WTC11 (cell line): ENCODE data around the gene ENTREP1. TPM values are rescaled to one million over a fixed set of nuclear protein-coding genes. Genes with fewer than 3 reads are reported as not detected.

Source experiments
- ATAC-seq: fragments of 200-7000 bp; cut with Tn5 transposase; 2 replicates; pipeline ENCODE4 v1.10.0; 2021; ENCODE audit warnings: mild to moderate bottlenecking, moderate library complexity
- CTCF ChIA-PET: fragments of 300-600 bp; sonication (Branson Sonifier 250); formaldehyde crosslinking; loops from one replicate; lab custom pipeline; 2021; ENCODE audit warnings: antibody characterized with exemption; lab: Charles Lee
- POLR2A ChIA-PET: fragments of 350-600 bp; sonication (Branson Sonifier 250); formaldehyde crosslinking; loops from one replicate; lab custom pipeline; 2021; ENCODE audit warnings: antibody characterized with exemption; lab: Charles Lee
- DNase-seq: peaks from one replicate; pipeline ENCODE4 v3.0.0; 2021; ENCODE audit warnings: low spot score
- H3K27ac Mint-ChIP-seq: 2 replicates; pipeline ENCODE4 v1.8.0; 2021; ENCODE audit warnings: mixed read lengths
- H3K27me3 Mint-ChIP-seq: 2 replicates; pipeline ENCODE4 v1.8.0; 2021; ENCODE audit warnings: low read depth, mild to moderate bottlenecking, moderate library complexity, mixed read lengths
- H3K36me3 Mint-ChIP-seq: 2 replicates; pipeline ENCODE4 v1.8.0; 2021; ENCODE audit warnings: mixed read lengths
- H3K4me1 Mint-ChIP-seq: 2 replicates; pipeline ENCODE4 v1.8.0; 2022; ENCODE audit warnings: mixed read lengths
- H3K4me3 Mint-ChIP-seq: 2 replicates; pipeline ENCODE4 v1.8.0; 2021; ENCODE audit warnings: mild to moderate bottlenecking, moderate library complexity, mixed read lengths
- H3K9me3 Mint-ChIP-seq: 2 replicates; pipeline ENCODE4 v1.8.0; 2021; ENCODE audit warnings: mixed read lengths
- CREM ChIP-seq: sonication (generic); formaldehyde crosslinking; IDR thresholded peaks from 2 replicates; pipeline ENCODE4 v1.8.1; 2022; ENCODE audit warnings: mild to moderate bottlenecking, missing genetic modification reagents, moderate library complexity
- ETV6 ChIP-seq: sonication (generic); formaldehyde crosslinking; IDR thresholded peaks from 2 replicates; pipeline ENCODE4 v1.8.1; 2022; ENCODE audit warnings: mild to moderate bottlenecking, missing genetic modification reagents
- HMGA2 ChIP-seq: fragments of 250-450 bp; sonication (Bioruptor Pico); IDR thresholded peaks from 2 replicates; pipeline ENCODE4 v1.4.0; 2021; ENCODE audit warnings: mild to moderate bottlenecking, moderate library complexity
- NFATC4 ChIP-seq: fragments of 250-450 bp; sonication (Bioruptor Pico); IDR thresholded peaks from 2 replicates; pipeline ENCODE4 v1.9.0; 2021; ENCODE audit warnings: mild to moderate bottlenecking
- NFE2L1 ChIP-seq: sonication (generic); formaldehyde crosslinking; IDR thresholded peaks from 2 replicates; pipeline ENCODE4 v1.8.1; 2023; ENCODE audit warnings: missing genetic modification reagents
- NR1H2 ChIP-seq: sonication (generic); formaldehyde crosslinking; IDR thresholded peaks from 2 replicates; pipeline ENCODE4 v1.9.0; 2021; ENCODE audit warnings: mild to moderate bottlenecking, moderate library complexity, missing genetic modification reagents
- OVOL2 ChIP-seq: fragments of 250-450 bp; sonication (Bioruptor Pico); IDR thresholded peaks from 2 replicates; pipeline ENCODE4 v1.9.0; 2021; ENCODE audit warnings: mild to moderate bottlenecking, borderline replicate concordance
- PRRX2 ChIP-seq: fragments of 250-450 bp; sonication (Bioruptor Pico); IDR thresholded peaks from 2 replicates; pipeline ENCODE4 v1.8.0; 2021; ENCODE audit warnings: mild to moderate bottlenecking
- RORB ChIP-seq: fragments of 250-450 bp; sonication (Bioruptor Pico); IDR thresholded peaks from 2 replicates; pipeline ENCODE4 v1.9.0; 2021; ENCODE audit warnings: mild to moderate bottlenecking
- SMAD3 ChIP-seq: sonication (generic); formaldehyde crosslinking; IDR thresholded peaks from 2 replicates; pipeline ENCODE4 v1.8.0; 2022; ENCODE audit warnings: missing genetic modification reagents, mild to moderate bottlenecking, borderline replicate concordance
- ZNF232 ChIP-seq: sonication (generic); formaldehyde crosslinking; IDR thresholded peaks from 2 replicates; pipeline ENCODE4 v1.8.0; 2022; ENCODE audit warnings: mild to moderate bottlenecking, missing genetic modification reagents
- ZNF396 ChIP-seq: fragments of 250-450 bp; sonication (Bioruptor Pico); IDR thresholded peaks from 2 replicates; pipeline ENCODE4 v1.8.0; 2021; ENCODE audit warnings: mild to moderate bottlenecking, moderate library complexity, borderline replicate concordance
- total RNA-seq: library from RNA; stranded (reverse); gene quantifications from 3 replicates; pipeline ENCODE4 v1.2.3, GENCODE V29; 2021
- TF ChIP-seq, protein P1 (sequence below): sonication (generic); formaldehyde crosslinking; conservative IDR thresholded peaks from 2 replicates; pipeline ENCODE4 v1.8.1; 2023; ENCODE audit warnings: mild to moderate bottlenecking, low read depth, missing genetic modification reagents, moderate library complexity
- TF ChIP-seq, protein P2 (sequence below): sonication (generic); formaldehyde crosslinking; IDR thresholded peaks from 2 replicates; pipeline ENCODE4 v1.8.1; 2023; ENCODE audit warnings: mild to moderate bottlenecking, moderate library complexity, missing genetic modification reagents
- TF ChIP-seq, protein P3 (sequence below): fragments of 200-600 bp; IDR thresholded peaks from 2 replicates; pipeline ENCODE4 v1.8.0; 2022; ENCODE audit warnings: antibody characterized with exemption
- TF ChIP-seq, protein P4 (sequence below): sonication (generic); formaldehyde crosslinking; IDR thresholded peaks from 2 replicates; pipeline ENCODE4 v1.8.0; 2023; ENCODE audit warnings: mild to moderate bottlenecking, missing genetic modification reagents
- TF ChIP-seq, protein P5 (sequence below): fragments of 250-450 bp; sonication (Bioruptor Pico); IDR thresholded peaks from 2 replicates; pipeline ENCODE4 v1.8.0; 2021; ENCODE audit warnings: mild to moderate bottlenecking

Gene ENTREP1
- total RNA-seq, 1 experiment from 2014 or later = 22.4 TPM

DNA sequence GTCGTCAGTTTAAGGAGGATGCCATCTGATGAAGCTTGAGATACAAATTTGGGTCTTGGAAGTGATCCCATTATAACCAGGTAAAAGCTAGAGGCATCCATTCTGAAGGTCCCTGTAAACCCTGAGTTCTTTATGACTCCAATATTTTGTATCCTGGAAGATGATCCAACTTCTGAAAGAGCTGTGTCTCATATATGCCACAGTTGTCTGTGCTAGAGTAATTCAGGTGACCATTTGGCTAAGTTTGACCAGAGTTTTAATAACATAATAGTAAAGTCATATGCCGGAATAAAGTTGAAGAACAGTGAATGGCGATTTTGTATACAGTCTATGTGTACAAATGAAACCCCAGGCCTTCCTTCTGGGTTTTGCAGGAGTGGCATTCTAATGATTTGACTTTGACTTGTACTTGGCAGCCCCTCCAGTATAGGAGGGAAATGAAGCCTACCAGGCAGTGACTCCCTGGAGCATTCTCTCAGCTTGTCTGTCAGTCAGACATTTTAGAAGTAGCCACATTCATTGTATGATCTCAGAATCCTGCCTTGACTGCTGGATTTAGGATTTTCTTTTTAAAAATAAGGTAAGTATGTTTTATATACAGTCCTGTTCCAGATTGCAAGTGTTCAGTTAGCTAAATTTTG, 39.6 kb downstream of the ENTREP1 start:
- no peak for ATAC-seq
- H3K4me1 Mint-ChIP-seq = peaks cover 7% of the 10 kb centered on the region
- no peak overlapping the region for H3K4me3 Mint-ChIP-seq
- no peaks in the 10 kb centered on the region for H3K27me3 Mint-ChIP-seq
- H3K9me3 Mint-ChIP-seq = peaks cover 12% of the 10 kb centered on the region
- ChIA-PET CTCF (interaction anchor here (0.7 kb wide), 1 partner anchor 33 kb away, joined by 3 read pairs; no protein-coding TSS in a partner anchor), POLR2A (no interaction called here)
- TF ChIP-seq HMGA2 (CRISPR knock-in tag) = no peak
- TF ChIP-seq, protein P1, sequence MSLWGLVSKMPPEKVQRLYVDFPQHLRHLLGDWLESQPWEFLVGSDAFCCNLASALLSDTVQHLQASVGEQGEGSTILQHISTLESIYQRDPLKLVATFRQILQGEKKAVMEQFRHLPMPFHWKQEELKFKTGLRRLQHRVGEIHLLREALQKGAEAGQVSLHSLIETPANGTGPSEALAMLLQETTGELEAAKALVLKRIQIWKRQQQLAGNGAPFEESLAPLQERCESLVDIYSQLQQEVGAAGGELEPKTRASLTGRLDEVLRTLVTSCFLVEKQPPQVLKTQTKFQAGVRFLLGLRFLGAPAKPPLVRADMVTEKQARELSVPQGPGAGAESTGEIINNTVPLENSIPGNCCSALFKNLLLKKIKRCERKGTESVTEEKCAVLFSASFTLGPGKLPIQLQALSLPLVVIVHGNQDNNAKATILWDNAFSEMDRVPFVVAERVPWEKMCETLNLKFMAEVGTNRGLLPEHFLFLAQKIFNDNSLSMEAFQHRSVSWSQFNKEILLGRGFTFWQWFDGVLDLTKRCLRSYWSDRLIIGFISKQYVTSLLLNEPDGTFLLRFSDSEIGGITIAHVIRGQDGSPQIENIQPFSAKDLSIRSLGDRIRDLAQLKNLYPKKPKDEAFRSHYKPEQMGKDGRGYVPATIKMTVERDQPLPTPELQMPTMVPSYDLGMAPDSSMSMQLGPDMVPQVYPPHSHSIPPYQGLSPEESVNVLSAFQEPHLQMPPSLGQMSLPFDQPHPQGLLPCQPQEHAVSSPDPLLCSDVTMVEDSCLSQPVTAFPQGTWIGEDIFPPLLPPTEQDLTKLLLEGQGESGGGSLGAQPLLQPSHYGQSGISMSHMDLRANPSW (CRISPR knock-in tag) = no peak
- TF ChIP-seq, protein P2, sequence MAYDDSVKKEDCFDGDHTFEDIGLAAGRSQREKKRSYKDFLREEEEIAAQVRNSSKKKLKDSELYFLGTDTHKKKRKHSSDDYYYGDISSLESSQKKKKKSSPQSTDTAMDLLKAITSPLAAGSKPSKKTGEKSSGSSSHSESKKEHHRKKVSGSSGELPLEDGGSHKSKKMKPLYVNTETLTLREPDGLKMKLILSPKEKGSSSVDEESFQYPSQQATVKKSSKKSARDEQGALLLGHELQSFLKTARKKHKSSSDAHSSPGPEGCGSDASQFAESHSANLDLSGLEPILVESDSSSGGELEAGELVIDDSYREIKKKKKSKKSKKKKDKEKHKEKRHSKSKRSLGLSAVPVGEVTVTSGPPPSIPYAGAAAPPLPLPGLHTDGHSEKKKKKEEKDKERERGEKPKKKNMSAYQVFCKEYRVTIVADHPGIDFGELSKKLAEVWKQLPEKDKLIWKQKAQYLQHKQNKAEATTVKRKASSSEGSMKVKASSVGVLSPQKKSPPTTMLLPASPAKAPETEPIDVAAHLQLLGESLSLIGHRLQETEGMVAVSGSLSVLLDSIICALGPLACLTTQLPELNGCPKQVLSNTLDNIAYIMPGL (CRISPR knock-in tag) = no peak
- TF ChIP-seq, protein P3, sequence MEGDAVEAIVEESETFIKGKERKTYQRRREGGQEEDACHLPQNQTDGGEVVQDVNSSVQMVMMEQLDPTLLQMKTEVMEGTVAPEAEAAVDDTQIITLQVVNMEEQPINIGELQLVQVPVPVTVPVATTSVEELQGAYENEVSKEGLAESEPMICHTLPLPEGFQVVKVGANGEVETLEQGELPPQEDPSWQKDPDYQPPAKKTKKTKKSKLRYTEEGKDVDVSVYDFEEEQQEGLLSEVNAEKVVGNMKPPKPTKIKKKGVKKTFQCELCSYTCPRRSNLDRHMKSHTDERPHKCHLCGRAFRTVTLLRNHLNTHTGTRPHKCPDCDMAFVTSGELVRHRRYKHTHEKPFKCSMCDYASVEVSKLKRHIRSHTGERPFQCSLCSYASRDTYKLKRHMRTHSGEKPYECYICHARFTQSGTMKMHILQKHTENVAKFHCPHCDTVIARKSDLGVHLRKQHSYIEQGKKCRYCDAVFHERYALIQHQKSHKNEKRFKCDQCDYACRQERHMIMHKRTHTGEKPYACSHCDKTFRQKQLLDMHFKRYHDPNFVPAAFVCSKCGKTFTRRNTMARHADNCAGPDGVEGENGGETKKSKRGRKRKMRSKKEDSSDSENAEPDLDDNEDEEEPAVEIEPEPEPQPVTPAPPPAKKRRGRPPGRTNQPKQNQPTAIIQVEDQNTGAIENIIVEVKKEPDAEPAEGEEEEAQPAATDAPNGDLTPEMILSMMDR = no peak
- TF ChIP-seq SMAD3 (CRISPR knock-in tag) = no peak
- TF ChIP-seq NR1H2 (CRISPR knock-in tag) = no peak
- TF ChIP-seq ZNF396 (CRISPR knock-in tag) = no peak
- TF ChIP-seq CREM (CRISPR knock-in tag) = no peak
- no peak for TF ChIP-seq ZNF232 (CRISPR knock-in tag)
- TF ChIP-seq PRRX2 (CRISPR knock-in tag) = no peak
- no peak for TF ChIP-seq OVOL2 (CRISPR knock-in tag)
- TF ChIP-seq NFATC4 (CRISPR knock-in tag) = no peak
- TF ChIP-seq, protein P4, sequence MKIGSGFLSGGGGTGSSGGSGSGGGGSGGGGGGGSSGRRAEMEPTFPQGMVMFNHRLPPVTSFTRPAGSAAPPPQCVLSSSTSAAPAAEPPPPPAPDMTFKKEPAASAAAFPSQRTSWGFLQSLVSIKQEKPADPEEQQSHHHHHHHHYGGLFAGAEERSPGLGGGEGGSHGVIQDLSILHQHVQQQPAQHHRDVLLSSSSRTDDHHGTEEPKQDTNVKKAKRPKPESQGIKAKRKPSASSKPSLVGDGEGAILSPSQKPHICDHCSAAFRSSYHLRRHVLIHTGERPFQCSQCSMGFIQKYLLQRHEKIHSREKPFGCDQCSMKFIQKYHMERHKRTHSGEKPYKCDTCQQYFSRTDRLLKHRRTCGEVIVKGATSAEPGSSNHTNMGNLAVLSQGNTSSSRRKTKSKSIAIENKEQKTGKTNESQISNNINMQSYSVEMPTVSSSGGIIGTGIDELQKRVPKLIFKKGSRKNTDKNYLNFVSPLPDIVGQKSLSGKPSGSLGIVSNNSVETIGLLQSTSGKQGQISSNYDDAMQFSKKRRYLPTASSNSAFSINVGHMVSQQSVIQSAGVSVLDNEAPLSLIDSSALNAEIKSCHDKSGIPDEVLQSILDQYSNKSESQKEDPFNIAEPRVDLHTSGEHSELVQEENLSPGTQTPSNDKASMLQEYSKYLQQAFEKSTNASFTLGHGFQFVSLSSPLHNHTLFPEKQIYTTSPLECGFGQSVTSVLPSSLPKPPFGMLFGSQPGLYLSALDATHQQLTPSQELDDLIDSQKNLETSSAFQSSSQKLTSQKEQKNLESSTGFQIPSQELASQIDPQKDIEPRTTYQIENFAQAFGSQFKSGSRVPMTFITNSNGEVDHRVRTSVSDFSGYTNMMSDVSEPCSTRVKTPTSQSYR (CRISPR knock-in tag) = no peak
- TF ChIP-seq RORB (CRISPR knock-in tag) = no peak
- TF ChIP-seq ETV6 (CRISPR knock-in tag) = no peak
- no peak for TF ChIP-seq NFE2L1 (CRISPR knock-in tag)
- TF ChIP-seq, protein P5, sequence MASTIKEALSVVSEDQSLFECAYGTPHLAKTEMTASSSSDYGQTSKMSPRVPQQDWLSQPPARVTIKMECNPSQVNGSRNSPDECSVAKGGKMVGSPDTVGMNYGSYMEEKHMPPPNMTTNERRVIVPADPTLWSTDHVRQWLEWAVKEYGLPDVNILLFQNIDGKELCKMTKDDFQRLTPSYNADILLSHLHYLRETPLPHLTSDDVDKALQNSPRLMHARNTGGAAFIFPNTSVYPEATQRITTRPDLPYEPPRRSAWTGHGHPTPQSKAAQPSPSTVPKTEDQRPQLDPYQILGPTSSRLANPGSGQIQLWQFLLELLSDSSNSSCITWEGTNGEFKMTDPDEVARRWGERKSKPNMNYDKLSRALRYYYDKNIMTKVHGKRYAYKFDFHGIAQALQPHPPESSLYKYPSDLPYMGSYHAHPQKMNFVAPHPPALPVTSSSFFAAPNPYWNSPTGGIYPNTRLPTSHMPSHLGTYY (CRISPR knock-in tag) = no peak
- peaks cover 12% of the 10 kb centered on the region for H3K36me3 Mint-ChIP-seq
- DNase-seq = no peak
- H3K27ac Mint-ChIP-seq = no peak overlapping the region
